Fibroblast of the aortic adventitia (primary cell): ENCODE measurements around the gene MTF2. TPM values are rescaled to one million over a fixed set of nuclear protein-coding genes. Genes with fewer than 3 reads are reported as not detected.
"Not testable (repeated sequence)": the region's sequence is repeated elsewhere in the genome, so short reads cannot be mapped to it uniquely, and the experiment has no call there.

ENCODE experiments used
- DNase-seq: peaks from one replicate; pipeline ENCODE4 v3.0.0-alpha.2; 2010; ENCODE audit warnings: low read depth
- H3K4me3 ChIP-seq: 2 replicates; pipeline ENCODE4 v1.5.1; 2011; ENCODE audit warnings: low read depth, mild to moderate bottlenecking, control low read depth, low read length, moderate library complexity
- total RNA-seq: library from RNA; depleted of rRNA; stranded (reverse); fragments of >200 nt; gene quantifications from 2 replicates; pipeline ENCODE4 v1.2.3, GENCODE V29; 2012; ENCODE audit warnings: low replicate concordance
- TF ChIP-seq, protein P1 (sequence below): IDR thresholded peaks from 2 replicates; pipeline ENCODE4 v1.5.1; 2011; ENCODE audit warnings: mild to moderate bottlenecking, low read length, control low read depth, inconsistent platforms; ENCODE audit not compliant: insufficient read depth

Gene MTF2
- total RNA-seq, 1 donor, result 14.0 TPM

- TF ChIP-seq, protein P1, sequence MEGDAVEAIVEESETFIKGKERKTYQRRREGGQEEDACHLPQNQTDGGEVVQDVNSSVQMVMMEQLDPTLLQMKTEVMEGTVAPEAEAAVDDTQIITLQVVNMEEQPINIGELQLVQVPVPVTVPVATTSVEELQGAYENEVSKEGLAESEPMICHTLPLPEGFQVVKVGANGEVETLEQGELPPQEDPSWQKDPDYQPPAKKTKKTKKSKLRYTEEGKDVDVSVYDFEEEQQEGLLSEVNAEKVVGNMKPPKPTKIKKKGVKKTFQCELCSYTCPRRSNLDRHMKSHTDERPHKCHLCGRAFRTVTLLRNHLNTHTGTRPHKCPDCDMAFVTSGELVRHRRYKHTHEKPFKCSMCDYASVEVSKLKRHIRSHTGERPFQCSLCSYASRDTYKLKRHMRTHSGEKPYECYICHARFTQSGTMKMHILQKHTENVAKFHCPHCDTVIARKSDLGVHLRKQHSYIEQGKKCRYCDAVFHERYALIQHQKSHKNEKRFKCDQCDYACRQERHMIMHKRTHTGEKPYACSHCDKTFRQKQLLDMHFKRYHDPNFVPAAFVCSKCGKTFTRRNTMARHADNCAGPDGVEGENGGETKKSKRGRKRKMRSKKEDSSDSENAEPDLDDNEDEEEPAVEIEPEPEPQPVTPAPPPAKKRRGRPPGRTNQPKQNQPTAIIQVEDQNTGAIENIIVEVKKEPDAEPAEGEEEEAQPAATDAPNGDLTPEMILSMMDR, result no peak
- H3K4me3 ChIP-seq, result no peak overlapping the region
- DNase-seq, result no peak
These were observed 76.3 kb downstream of the MTF2 start for GRCh38 chr1:93155335-93155734.

DNA sequence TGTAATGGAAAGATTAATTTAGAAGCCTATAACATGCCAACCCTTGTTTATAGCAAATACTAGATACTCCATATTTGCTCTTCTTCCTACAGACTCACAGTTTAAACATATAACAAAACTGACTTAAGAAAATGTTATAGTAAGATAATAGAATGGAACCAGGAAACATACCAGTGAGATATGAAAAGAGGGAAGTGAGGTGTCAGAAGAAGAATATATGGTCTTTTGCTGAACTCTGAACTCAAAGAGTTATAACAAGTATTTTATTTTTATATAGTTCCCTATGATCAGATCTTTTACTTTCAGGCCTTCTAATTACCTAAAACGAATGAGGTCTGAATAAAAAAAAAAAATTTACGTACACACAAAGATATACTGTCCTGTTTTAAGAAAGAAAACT lies 80.3 kb downstream of the MTF2 start:
- TF ChIP-seq, protein P1, result no peak
- no peak overlapping the region for H3K4me3 ChIP-seq
- no peak for DNase-seq

GRCh38 chr1:93163314-93163713 lies 84.2 kb downstream of the MTF2 start:
- DNase-seq, H3K4me3 ChIP-seq: not testable (repeated sequence)

- TF ChIP-seq, protein P1, result no peak
- no peak for DNase-seq
- H3K4me3 ChIP-seq, result no peak overlapping the region
These were observed 85.7 kb downstream of the MTF2 start for GRCh38 chr1:93164816-93165215.

- not testable (repeated sequence) for H3K4me3 ChIP-seq
These were observed 86.8 kb downstream of the MTF2 start for GRCh38 chr1:93165895-93166294.

GRCh38 chr1:93167006-93167405 lies 87.9 kb downstream of the MTF2 start:
- no peak for DNase-seq

More at GRCh38 chr1:93165895-93166294, 86.8 kb downstream of the MTF2 start:
- not testable (repeated sequence) for DNase-seq

GRCh38 chr1:93170141-93170678 lies 91.1 kb downstream of the MTF2 start:
- not testable (repeated sequence) for H3K4me3 ChIP-seq, DNase-seq

More at GRCh38 chr1:93167006-93167405, 87.9 kb downstream of the MTF2 start:
- TF ChIP-seq, protein P1, result no peak
- H3K4me3 ChIP-seq, result no peak overlapping the region

- H3K4me3 ChIP-seq, result no peak overlapping the region
These were observed 92.5 kb downstream of the MTF2 start for GRCh38 chr1:93171549-93172034.

More at GRCh38 chr1:93171549-93172034, 92.5 kb downstream of the MTF2 start:
- TF ChIP-seq, protein P1, result no peak
- DNase-seq, result no peak
